Measurements from ENCODE around the gene NCAPG. TPM values are rescaled to one million over a fixed set of nuclear protein-coding genes. Genes with fewer than 3 reads are reported as not detected.
"Not testable (repeated sequence)": the region's sequence is repeated elsewhere in the genome, so short reads cannot be mapped to it uniquely, and the experiment has no call there.

NCAPG gene
- total and polyA plus RNA-seq, 10 donors, result 1.1 to 10.2 (median 3.8) TPM

DNA sequence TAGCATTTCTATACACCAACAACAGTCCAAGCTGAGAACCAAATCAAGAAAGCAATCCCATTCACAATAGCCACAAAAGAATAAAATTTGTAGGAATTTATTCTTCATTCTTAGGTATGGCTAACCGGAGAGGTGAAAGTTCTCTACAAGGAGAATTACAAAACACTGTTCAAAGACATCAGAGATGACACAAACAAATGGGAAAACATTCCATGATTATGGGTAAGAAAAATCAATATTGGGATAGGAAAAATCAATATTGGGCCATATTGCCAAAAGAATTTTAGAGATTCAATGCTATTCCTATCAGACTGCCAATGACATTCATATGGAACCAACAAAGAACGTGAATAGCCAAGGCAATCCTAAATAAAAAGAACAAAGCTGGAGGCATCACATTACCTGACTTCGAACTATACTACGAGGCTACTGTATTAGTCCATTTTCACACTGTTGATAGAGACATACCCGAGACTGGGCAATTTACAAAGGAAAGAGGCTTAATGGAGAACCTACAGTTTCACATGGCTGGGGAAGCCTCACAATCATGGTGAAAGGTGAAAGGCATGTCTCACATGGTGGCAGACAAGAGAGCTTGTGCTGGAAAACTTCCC, 49.1 kb downstream of the NCAPG start:
- no peaks in the 10 kb centered on the region for H3K4me1 ChIP-seq
- H3K4me3 ChIP-seq, result no peak overlapping the region
- H3K9me3 ChIP-seq, result peaks cover 0 to 55% (median 39%) of the 10 kb centered on the region in 8 donors
- DNase-seq, result no peak
- TF ChIP-seq POLR2A (IDR thresholded peaks at IDR 0.05) (no peak), POLR2AphosphoS5 (IDR thresholded peaks at IDR 0.05) (no peak)
- TF ChIP-seq, protein P1, sequence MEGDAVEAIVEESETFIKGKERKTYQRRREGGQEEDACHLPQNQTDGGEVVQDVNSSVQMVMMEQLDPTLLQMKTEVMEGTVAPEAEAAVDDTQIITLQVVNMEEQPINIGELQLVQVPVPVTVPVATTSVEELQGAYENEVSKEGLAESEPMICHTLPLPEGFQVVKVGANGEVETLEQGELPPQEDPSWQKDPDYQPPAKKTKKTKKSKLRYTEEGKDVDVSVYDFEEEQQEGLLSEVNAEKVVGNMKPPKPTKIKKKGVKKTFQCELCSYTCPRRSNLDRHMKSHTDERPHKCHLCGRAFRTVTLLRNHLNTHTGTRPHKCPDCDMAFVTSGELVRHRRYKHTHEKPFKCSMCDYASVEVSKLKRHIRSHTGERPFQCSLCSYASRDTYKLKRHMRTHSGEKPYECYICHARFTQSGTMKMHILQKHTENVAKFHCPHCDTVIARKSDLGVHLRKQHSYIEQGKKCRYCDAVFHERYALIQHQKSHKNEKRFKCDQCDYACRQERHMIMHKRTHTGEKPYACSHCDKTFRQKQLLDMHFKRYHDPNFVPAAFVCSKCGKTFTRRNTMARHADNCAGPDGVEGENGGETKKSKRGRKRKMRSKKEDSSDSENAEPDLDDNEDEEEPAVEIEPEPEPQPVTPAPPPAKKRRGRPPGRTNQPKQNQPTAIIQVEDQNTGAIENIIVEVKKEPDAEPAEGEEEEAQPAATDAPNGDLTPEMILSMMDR (IDR thresholded peaks at IDR 0.05 in 8 of 11, conservative IDR thresholded peaks at IDR 0.05 in 3 of 11), result no peak
- 96 to 97% (median 97%) methylated on average over 5 of the region's 5 CpGs for WGBS, 5 donors
- intact Hi-C loops (cut with DNase I; ENCODE audit: low total_unique reads), result no loop called here
- H3K36me3 ChIP-seq, result peaks cover 0 to 32% (median 0%) of the 10 kb centered on the region in 6 donors
- no peaks in the 10 kb centered on the region for H3K27me3 ChIP-seq (replicated peaks in 1 of 7)
- no peak overlapping the region for H3K27ac ChIP-seq

DNA sequence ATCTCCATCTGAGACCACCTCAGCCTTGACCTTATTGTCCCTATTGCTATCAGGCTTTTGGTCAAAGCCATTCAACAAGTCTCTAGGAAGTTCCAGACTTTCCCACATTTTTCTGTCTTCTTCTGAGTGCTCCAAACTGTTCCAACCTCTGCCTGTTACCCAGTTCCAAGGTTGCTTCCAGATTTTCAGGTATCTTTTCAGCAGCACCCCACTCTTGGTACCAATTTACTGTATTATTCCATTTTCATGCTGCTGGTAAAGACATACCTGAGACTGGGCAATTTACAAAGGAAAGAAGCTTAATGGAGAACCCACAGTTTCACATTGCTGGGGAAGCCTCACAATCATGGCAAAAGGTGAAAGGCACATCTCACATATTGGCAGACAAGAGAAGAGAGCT, 51.1 kb downstream of the NCAPG start:
- H3K27me3 ChIP-seq (replicated peaks in 1 of 7); intact Hi-C loops (cut with DNase I; ENCODE audit: low total_unique reads); H3K27ac ChIP-seq; H3K4me1 ChIP-seq; H3K4me3 ChIP-seq; DNase-seq: not testable (repeated sequence)
- H3K9me3 ChIP-seq, result peaks cover 0 to 55% (median 39%) of the 10 kb centered on the region in 8 donors
- H3K36me3 ChIP-seq, result peaks cover 0 to 32% (median 0%) of the 10 kb centered on the region in 6 donors

DNA sequence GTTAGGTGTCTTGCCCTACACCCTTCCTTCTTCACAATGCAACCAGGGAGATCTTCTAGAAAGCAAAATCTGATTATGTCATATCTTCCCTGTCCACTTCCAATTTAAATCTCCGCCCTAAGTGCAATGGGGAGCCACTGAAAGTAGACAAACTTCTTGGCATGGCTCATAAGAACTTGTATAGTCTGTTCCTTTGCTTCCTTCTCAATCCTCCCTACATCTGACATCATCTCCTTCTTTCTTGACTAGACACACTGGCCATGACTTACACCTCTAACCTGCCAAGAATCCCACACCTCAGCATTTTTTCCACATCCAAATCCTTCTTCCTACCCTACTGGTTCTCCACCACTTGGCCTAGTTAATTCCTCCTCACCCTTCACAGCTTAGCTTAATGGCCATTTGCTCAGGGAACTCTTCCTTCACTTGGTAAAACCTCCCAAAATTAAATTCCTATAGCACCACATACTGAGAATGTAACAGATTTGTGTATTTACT, 55.1 kb downstream of the NCAPG start:
- no peaks in the 10 kb centered on the region for H3K27me3 ChIP-seq (replicated peaks in 1 of 7)
- H3K9me3 ChIP-seq, result peaks cover 0 to 35% (median 29%) of the 10 kb centered on the region in 8 donors
- H3K4me3 ChIP-seq, result no peak overlapping the region
- TF ChIP-seq POLR2A (IDR thresholded peaks at IDR 0.05) (no peak), POLR2AphosphoS5 (IDR thresholded peaks at IDR 0.05) (no peak)
- TF ChIP-seq, protein P1 (IDR thresholded peaks at IDR 0.05 in 8 of 11, conservative IDR thresholded peaks at IDR 0.05 in 3 of 11), result no peak
- intact Hi-C loops (cut with DNase I; ENCODE audit: low total_unique reads), result no loop called here
- no peaks in the 10 kb centered on the region for H3K4me1 ChIP-seq
- 95 to 100% (median 100%) methylated on average over 1 of the region's 1 CpG for WGBS, 5 donors
- H3K27ac ChIP-seq, result no peak overlapping the region
- DNase-seq, result no peak
- peaks cover 0 to 23% (median 0%) of the 10 kb centered on the region in 6 donors for H3K36me3 ChIP-seq

DNA sequence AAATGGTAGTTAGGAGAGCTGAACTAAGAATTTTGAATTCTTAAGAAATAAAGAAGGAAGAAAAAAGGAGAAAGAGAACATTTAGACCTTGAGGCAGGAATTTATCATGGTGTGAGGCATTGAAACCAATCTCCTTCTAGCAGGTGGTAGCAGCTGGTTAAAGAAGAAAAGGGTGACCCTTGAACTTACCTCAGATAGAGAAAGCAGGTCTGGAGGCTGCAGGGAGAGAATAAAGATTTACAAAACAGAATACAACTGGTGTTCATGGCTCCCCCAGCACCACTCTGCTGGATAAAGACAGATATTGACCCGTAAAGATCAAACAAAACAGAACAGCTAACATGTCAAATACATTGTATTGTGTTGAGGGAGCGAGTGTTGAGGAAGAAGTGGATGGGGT, 56.0 kb downstream of the NCAPG start:
- TF ChIP-seq POLR2A (IDR thresholded peaks at IDR 0.05), result no peak
- TF ChIP-seq, protein P1 (IDR thresholded peaks at IDR 0.05 in 8 of 11, conservative IDR thresholded peaks at IDR 0.05 in 3 of 11), result no peak
- TF ChIP-seq POLR2AphosphoS5 (IDR thresholded peaks at IDR 0.05), result no peak
- Histone ChIP-seq H3K36me3 (peaks cover 0 to 16% (median 0%) of the 10 kb centered on the region in 6 donors), H3K27me3 (replicated peaks in 1 of 7) (no peaks in the 10 kb centered on the region), H3K9me3 (peaks cover 0 to 26% (median 20%) of the 10 kb centered on the region in 8 donors), H3K4me3 (no peak overlapping the region), H3K4me1 (no peaks in the 10 kb centered on the region), H3K27ac (no peak overlapping the region)
- DNase-seq, result no peak
- intact Hi-C loops (cut with DNase I; ENCODE audit: low total_unique reads), result no loop called here
- WGBS, 5 donors, result 95 to 100% (median 96%) methylated on average over 2 of the region's 2 CpGs

Measured in spleen (tissue), 11 donors.